ENCODE results near the gene CERK.

CERK gene

GRCh38 chr22:46659059-46659790 lies 78.8 kb downstream of the CERK start:
- Histone ChIP-seq H3K4me1 (ENCODE audit: control insufficient read depth, insufficient read depth, low read length) (no peaks in the 10 kb centered on the region), H3K4me3 (ENCODE audit: low read depth, low read length) (no peak overlapping the region), H3K9me3 (ENCODE audit: control insufficient read depth, insufficient read depth, low read length) (no peaks in the 10 kb centered on the region), H3K27me3 (ENCODE audit: control insufficient read depth, insufficient read depth, low read length) (no peaks in the 10 kb centered on the region), H3K9ac (ENCODE audit: low read depth, low read length) (no peak overlapping the region), H3K36me3 (ENCODE audit: control insufficient read depth, insufficient read depth, low read length) (peaks cover 2% of the 10 kb centered on the region)

- Histone ChIP-seq H3K4me3 (ENCODE audit: low read depth, low read length) (no peak overlapping the region), H3K27me3 (ENCODE audit: control insufficient read depth, insufficient read depth, low read length) (no peaks in the 10 kb centered on the region), H3K9me3 (ENCODE audit: control insufficient read depth, insufficient read depth, low read length) (no peaks in the 10 kb centered on the region), H3K9ac (ENCODE audit: low read depth, low read length) (no peak overlapping the region), H3K36me3 (ENCODE audit: control insufficient read depth, insufficient read depth, low read length) (peaks cover 2% of the 10 kb centered on the region), H3K4me1 (ENCODE audit: control insufficient read depth, insufficient read depth, low read length) (no peaks in the 10 kb centered on the region)
Measured at GRCh38 chr22:46657996-46658947, 79.8 kb downstream of the CERK start.

GRCh38 chr22:46657655-46657953 lies 80.4 kb downstream of the CERK start:
- no peak overlapping the region for H3K9ac ChIP-seq (ENCODE audit: low read depth, low read length)
- no peak overlapping the region for H3K4me3 ChIP-seq (ENCODE audit: low read depth, low read length)
- H3K27me3 ChIP-seq (ENCODE audit: control insufficient read depth, insufficient read depth, low read length), result no peaks in the 10 kb centered on the region
- peaks cover under 1% of the 10 kb centered on the region for H3K36me3 ChIP-seq (ENCODE audit: control insufficient read depth, insufficient read depth, low read length)
- H3K4me1 ChIP-seq (ENCODE audit: control insufficient read depth, insufficient read depth, low read length), result no peaks in the 10 kb centered on the region
- no peaks in the 10 kb centered on the region for H3K9me3 ChIP-seq (ENCODE audit: control insufficient read depth, insufficient read depth, low read length)

- H3K9ac ChIP-seq (ENCODE audit: low read depth, low read length), result no peak overlapping the region
- no peak overlapping the region for H3K4me3 ChIP-seq (ENCODE audit: low read depth, low read length)
- H3K36me3 ChIP-seq (ENCODE audit: control insufficient read depth, insufficient read depth, low read length), result no peaks in the 10 kb centered on the region
- H3K4me1 ChIP-seq (ENCODE audit: control insufficient read depth, insufficient read depth, low read length), result no peaks in the 10 kb centered on the region
- H3K9me3 ChIP-seq (ENCODE audit: control insufficient read depth, insufficient read depth, low read length), result no peaks in the 10 kb centered on the region
- no peaks in the 10 kb centered on the region for H3K27me3 ChIP-seq (ENCODE audit: control insufficient read depth, insufficient read depth, low read length)
Measured at GRCh38 chr22:46656856-46657654, 81.0 kb downstream of the CERK start.

- Histone ChIP-seq H3K4me3 (ENCODE audit: low read depth, low read length) (no peak overlapping the region), H3K4me1 (ENCODE audit: control insufficient read depth, insufficient read depth, low read length) (no peaks in the 10 kb centered on the region), H3K27me3 (ENCODE audit: control insufficient read depth, insufficient read depth, low read length) (no peaks in the 10 kb centered on the region), H3K9ac (ENCODE audit: low read depth, low read length) (no peak overlapping the region), H3K9me3 (ENCODE audit: control insufficient read depth, insufficient read depth, low read length) (no peaks in the 10 kb centered on the region), H3K36me3 (ENCODE audit: control insufficient read depth, insufficient read depth, low read length) (no peaks in the 10 kb centered on the region)
Measured at GRCh38 chr22:46655861-46656608, 82.0 kb downstream of the CERK start.

GRCh38 chr22:46654927-46655595 lies 83.0 kb downstream of the CERK start:
- no peaks in the 10 kb centered on the region for H3K36me3 ChIP-seq (ENCODE audit: control insufficient read depth, insufficient read depth, low read length)
- no peak overlapping the region for H3K4me3 ChIP-seq (ENCODE audit: low read depth, low read length)
- H3K9me3 ChIP-seq (ENCODE audit: control insufficient read depth, insufficient read depth, low read length), result no peaks in the 10 kb centered on the region
- no peak overlapping the region for H3K9ac ChIP-seq (ENCODE audit: low read depth, low read length)
- no peaks in the 10 kb centered on the region for H3K4me1 ChIP-seq (ENCODE audit: control insufficient read depth, insufficient read depth, low read length)
- H3K27me3 ChIP-seq (ENCODE audit: control insufficient read depth, insufficient read depth, low read length), result no peaks in the 10 kb centered on the region

- H3K4me1 ChIP-seq (ENCODE audit: control insufficient read depth, insufficient read depth, low read length), result no peaks in the 10 kb centered on the region
- no peak overlapping the region for H3K4me3 ChIP-seq (ENCODE audit: low read depth, low read length)
- H3K9ac ChIP-seq (ENCODE audit: low read depth, low read length), result no peak overlapping the region
- no peaks in the 10 kb centered on the region for H3K27me3 ChIP-seq (ENCODE audit: control insufficient read depth, insufficient read depth, low read length)
- H3K9me3 ChIP-seq (ENCODE audit: control insufficient read depth, insufficient read depth, low read length), result no peaks in the 10 kb centered on the region
- H3K36me3 ChIP-seq (ENCODE audit: control insufficient read depth, insufficient read depth, low read length), result no peaks in the 10 kb centered on the region
Measured at GRCh38 chr22:46654426-46654825, 83.6 kb downstream of the CERK start.

- no peaks in the 10 kb centered on the region for H3K27me3 ChIP-seq (ENCODE audit: control insufficient read depth, insufficient read depth, low read length)
- H3K4me1 ChIP-seq (ENCODE audit: control insufficient read depth, insufficient read depth, low read length), result no peaks in the 10 kb centered on the region
- H3K4me3 ChIP-seq (ENCODE audit: low read depth, low read length), result no peak overlapping the region
- H3K9me3 ChIP-seq (ENCODE audit: control insufficient read depth, insufficient read depth, low read length), result no peaks in the 10 kb centered on the region
- no peak overlapping the region for H3K9ac ChIP-seq (ENCODE audit: low read depth, low read length)
- no peaks in the 10 kb centered on the region for H3K36me3 ChIP-seq (ENCODE audit: control insufficient read depth, insufficient read depth, low read length)
Measured at GRCh38 chr22:46653596-46653995, 84.5 kb downstream of the CERK start.

DNA sequence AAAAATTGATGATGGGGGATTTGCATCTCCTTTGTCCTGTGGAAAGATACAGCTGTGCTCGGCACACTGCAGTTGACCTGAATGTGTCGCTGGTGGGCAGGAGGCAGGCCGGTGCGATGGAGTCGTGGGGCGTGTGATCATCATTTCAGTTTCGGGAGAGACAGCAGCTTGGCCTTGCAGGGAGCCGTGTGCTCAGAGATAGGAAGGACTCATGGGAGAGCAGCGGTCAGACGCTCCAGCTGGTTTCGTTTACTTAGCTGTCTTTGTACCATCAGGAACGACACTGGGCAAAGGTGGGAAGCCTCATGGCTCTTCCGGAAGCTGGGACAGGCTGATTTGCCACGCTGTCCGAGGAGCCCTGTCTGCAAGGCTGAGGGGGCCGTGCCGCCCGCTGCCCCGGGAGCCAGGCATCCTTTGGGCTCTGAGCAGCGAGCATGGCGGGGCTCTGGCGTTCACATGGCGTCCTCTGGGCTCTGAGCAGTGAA lies 85.2 kb downstream of the CERK start:
- Histone ChIP-seq H3K27me3 (ENCODE audit: control insufficient read depth, insufficient read depth, low read length) (no peaks in the 10 kb centered on the region), H3K36me3 (ENCODE audit: control insufficient read depth, insufficient read depth, low read length) (no peaks in the 10 kb centered on the region), H3K9ac (ENCODE audit: low read depth, low read length) (no peak overlapping the region), H3K4me3 (ENCODE audit: low read depth, low read length) (no peak overlapping the region), H3K4me1 (ENCODE audit: control insufficient read depth, insufficient read depth, low read length) (no peaks in the 10 kb centered on the region), H3K9me3 (ENCODE audit: control insufficient read depth, insufficient read depth, low read length) (no peaks in the 10 kb centered on the region)

- Histone ChIP-seq H3K36me3 (ENCODE audit: control insufficient read depth, insufficient read depth, low read length) (no peaks in the 10 kb centered on the region), H3K27me3 (ENCODE audit: control insufficient read depth, insufficient read depth, low read length) (no peaks in the 10 kb centered on the region), H3K4me1 (ENCODE audit: control insufficient read depth, insufficient read depth, low read length) (no peaks in the 10 kb centered on the region), H3K9me3 (ENCODE audit: control insufficient read depth, insufficient read depth, low read length) (no peaks in the 10 kb centered on the region), H3K9ac (ENCODE audit: low read depth, low read length) (no peak overlapping the region), H3K4me3 (ENCODE audit: low read depth, low read length) (no peak overlapping the region)
Measured at GRCh38 chr22:46652081-46652846, 85.8 kb downstream of the CERK start.
